Activated T-cell treated with anti-CD3 and anti-CD28 coated beads, Interleukin-2, amount 50 U/mL, for 24 hours (primary cell): ENCODE results near the gene ZFP1.

Experiments
- DNase-seq: peaks from one replicate; pipeline ENCODE4 v3.0.0-alpha.2; 2020
- H3K27ac Mint-ChIP-seq: 2 replicates; pipeline ENCODE4 v1.8.0; 2020; ENCODE audit warnings: mild to moderate bottlenecking, mixed read lengths
- H3K27me3 Mint-ChIP-seq: 2 replicates; pipeline ENCODE4 v1.8.0; 2020; ENCODE audit warnings: mixed read lengths
- H3K36me3 Mint-ChIP-seq: 2 replicates; pipeline ENCODE4 v1.8.0; 2020; ENCODE audit warnings: low read depth, mixed read lengths
- H3K4me1 Mint-ChIP-seq: 2 replicates; pipeline ENCODE4 v1.8.0; 2020; ENCODE audit warnings: low read depth, mixed read lengths
- H3K4me3 Mint-ChIP-seq: 2 replicates; pipeline ENCODE4 v1.8.0; 2020; ENCODE audit warnings: mild to moderate bottlenecking, moderate library complexity, mixed read lengths
- H3K9me3 Mint-ChIP-seq: 2 replicates; pipeline ENCODE4 v1.8.0; 2020; ENCODE audit warnings: mixed read lengths

Gene ZFP1

GRCh38 chr16:75148311-75149195 is at the start of gene ZFP1:
ZFP1 (plus strand) TSS chr16:75148524; CDS start chr16:75152952, 4,428 bp downstream.
- Mint-ChIP-seq H3K9me3 (peaks cover 22% of the 10 kb centered on the region), H3K4me3 (peak within 1 kb of the TSS; percentile 88), H3K27me3 (no peaks in the 10 kb centered on the region), H3K4me1 (peaks cover 44% of the 10 kb centered on the region), H3K27ac (peak within 1 kb of the TSS; percentile 89), H3K36me3 (peaks cover 41% of the 10 kb centered on the region)
- peak; percentile 97 for DNase-seq

DNA sequence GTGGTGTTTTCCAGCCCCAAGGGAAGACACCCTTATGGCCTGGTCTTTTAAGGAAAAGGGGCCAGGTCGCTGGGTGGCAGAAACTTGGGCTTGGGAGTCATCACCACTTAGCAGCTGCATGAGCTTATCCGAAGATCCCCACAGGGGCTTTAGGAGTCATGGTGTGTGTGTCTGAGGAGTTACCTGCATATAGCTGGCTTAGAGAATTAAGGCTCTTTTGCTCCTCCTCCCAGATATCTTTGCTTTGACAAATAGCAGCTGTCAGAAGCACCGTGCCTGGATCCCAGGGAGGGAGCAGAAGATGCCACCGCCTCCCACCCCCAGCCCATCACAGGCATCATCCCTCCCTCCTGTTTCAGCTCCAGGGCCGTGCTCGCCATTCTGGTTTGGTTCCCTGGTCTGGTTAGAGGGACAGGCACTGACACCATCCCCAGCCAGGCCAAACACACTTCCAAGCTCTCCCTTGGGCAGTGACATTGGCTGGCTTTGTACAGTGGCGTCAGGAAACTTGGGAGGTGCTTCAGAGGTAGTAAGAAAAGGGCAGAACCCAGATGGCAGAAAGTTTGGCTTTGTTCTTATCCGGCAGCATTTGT is 49.2 kb upstream of the ZFP1 start:
- no peak for DNase-seq
- peak overlapping the region; percentile 92 for H3K27ac Mint-ChIP-seq
- peaks cover 62% of the 10 kb centered on the region for H3K4me1 Mint-ChIP-seq
- H3K36me3 Mint-ChIP-seq, result peaks cover 20% of the 10 kb centered on the region
- peaks cover 3% of the 10 kb centered on the region for H3K9me3 Mint-ChIP-seq
- H3K27me3 Mint-ChIP-seq, result no peaks in the 10 kb centered on the region
- peak overlapping the region; percentile 63 for H3K4me3 Mint-ChIP-seq

DNA sequence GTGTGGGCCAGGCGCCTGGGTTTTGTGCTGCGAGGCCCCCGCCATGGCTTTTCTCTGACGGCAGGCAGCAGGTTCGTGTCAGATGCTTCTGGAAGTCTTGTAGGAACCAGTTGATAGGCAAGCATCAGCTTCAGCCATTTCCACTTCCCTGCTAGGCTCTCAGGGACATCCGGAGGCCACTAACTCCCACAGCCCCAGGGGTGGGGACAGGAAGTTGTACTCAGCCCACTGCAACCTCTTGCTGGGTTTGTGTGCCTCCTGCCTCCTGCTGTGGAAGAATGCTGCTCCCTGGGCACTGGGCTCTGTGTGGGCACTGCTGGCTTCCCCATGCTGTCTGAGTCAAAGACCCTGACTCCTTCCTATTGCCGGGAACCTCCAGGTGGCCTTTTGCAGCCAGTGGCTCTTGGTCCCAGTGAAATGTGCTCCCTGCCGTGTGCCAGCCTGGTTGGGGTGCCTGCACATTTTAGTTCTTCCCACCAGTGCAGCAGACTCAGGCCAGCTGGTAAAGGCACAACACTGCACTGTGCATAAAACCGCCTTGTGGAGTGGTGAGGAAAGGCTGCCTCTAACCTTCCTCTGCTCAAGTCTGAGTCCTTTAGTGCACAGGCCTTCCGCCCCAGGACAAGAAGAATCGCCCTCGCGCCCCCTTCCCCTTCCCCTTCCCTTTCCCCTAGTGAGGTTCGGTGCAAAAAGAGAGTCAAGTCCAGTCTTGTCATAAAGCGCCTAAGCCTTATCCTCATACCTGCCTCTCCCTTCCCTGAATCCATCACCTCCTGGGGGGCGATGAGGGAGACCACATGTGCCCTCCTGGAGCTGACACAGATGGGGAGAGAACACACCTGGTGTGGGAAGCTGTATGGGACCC is 48.4 kb upstream of the ZFP1 start:
- peaks cover 24% of the 10 kb centered on the region for H3K36me3 Mint-ChIP-seq
- H3K4me3 Mint-ChIP-seq, result peak overlapping the region; percentile 63
- H3K27me3 Mint-ChIP-seq, result no peaks in the 10 kb centered on the region
- H3K27ac Mint-ChIP-seq, result peak overlapping the region; percentile 92
- DNase-seq, result peak; percentile 66
- peaks cover 5% of the 10 kb centered on the region for H3K9me3 Mint-ChIP-seq
- peaks cover 67% of the 10 kb centered on the region for H3K4me1 Mint-ChIP-seq

GRCh38 chr16:75100603-75100990 is 47.7 kb upstream of the ZFP1 start:
- no peak for DNase-seq
- H3K27me3 Mint-ChIP-seq, result no peaks in the 10 kb centered on the region
- peak overlapping the region; percentile 92 for H3K27ac Mint-ChIP-seq
- H3K4me1 Mint-ChIP-seq, result peaks cover 70% of the 10 kb centered on the region
- peaks cover 5% of the 10 kb centered on the region for H3K9me3 Mint-ChIP-seq
- H3K36me3 Mint-ChIP-seq, result peaks cover 27% of the 10 kb centered on the region
- H3K4me3 Mint-ChIP-seq, result no peak overlapping the region

GRCh38 chr16:75101635-75102034 is 46.7 kb upstream of the ZFP1 start:
- no peak for DNase-seq
- Mint-ChIP-seq H3K36me3 (peaks cover 34% of the 10 kb centered on the region), H3K4me3 (no peak overlapping the region), H3K27me3 (no peaks in the 10 kb centered on the region), H3K9me3 (peaks cover 5% of the 10 kb centered on the region), H3K27ac (peak overlapping the region; percentile 6), H3K4me1 (peaks cover 69% of the 10 kb centered on the region)

DNA sequence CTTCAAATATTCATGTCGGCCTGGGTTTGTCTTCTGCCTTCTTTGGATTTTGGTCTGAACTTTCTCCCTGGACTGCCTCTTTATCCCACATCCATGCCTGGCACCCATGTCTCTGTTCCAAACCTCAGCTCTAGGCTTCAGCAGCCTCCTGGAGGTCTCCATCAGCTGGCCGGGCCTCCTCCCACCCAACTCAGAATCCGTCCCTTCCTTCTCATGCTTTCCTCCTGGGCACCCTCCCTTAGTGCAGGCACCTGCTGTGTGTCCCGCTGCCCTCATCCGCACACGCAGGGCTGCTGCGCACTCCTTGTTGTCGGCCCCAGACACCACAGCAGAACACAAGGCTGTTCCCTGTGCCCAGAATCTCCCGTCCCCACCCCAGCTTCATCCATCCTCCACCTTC is 45.7 kb upstream of the ZFP1 start:
- peaks cover 69% of the 10 kb centered on the region for H3K4me1 Mint-ChIP-seq
- peaks cover 36% of the 10 kb centered on the region for H3K36me3 Mint-ChIP-seq
- no peaks in the 10 kb centered on the region for H3K27me3 Mint-ChIP-seq
- DNase-seq, result no peak
- H3K27ac Mint-ChIP-seq, result no peak overlapping the region
- peaks cover 5% of the 10 kb centered on the region for H3K9me3 Mint-ChIP-seq
- H3K4me3 Mint-ChIP-seq, result no peak overlapping the region

GRCh38 chr16:75103994-75104393 is 44.3 kb upstream of the ZFP1 start:
- Mint-ChIP-seq H3K4me3 (no peak overlapping the region), H3K9me3 (peaks cover 5% of the 10 kb centered on the region), H3K36me3 (peaks cover 38% of the 10 kb centered on the region), H3K27ac (no peak overlapping the region), H3K4me1 (peaks cover 67% of the 10 kb centered on the region), H3K27me3 (no peaks in the 10 kb centered on the region)
- no peak for DNase-seq

DNA sequence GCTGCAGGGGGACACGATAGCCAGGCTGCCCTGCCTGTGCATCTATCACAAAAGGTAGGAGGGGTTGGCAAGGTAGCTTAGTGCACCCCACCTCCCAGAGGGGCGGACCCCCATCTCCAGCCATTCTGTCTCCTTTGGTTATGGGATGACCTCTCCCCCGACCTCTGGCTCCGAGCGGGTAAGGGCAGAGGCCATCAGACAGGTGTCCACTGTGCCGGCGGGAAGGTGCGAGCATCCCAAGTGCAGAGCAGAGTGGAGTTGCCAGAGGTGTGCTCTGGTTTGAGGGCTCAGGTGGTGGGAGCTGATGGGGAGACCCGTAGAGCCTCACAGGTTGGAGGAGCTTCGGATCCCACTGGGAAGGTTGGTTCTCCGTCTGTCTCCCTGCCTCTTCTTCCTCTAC is 43.5 kb upstream of the ZFP1 start:
- no peaks in the 10 kb centered on the region for H3K27me3 Mint-ChIP-seq
- no peak for DNase-seq
- H3K4me1 Mint-ChIP-seq, result peaks cover 67% of the 10 kb centered on the region
- H3K27ac Mint-ChIP-seq, result no peak overlapping the region
- peaks cover 5% of the 10 kb centered on the region for H3K9me3 Mint-ChIP-seq
- no peak overlapping the region for H3K4me3 Mint-ChIP-seq
- peaks cover 38% of the 10 kb centered on the region for H3K36me3 Mint-ChIP-seq

DNA sequence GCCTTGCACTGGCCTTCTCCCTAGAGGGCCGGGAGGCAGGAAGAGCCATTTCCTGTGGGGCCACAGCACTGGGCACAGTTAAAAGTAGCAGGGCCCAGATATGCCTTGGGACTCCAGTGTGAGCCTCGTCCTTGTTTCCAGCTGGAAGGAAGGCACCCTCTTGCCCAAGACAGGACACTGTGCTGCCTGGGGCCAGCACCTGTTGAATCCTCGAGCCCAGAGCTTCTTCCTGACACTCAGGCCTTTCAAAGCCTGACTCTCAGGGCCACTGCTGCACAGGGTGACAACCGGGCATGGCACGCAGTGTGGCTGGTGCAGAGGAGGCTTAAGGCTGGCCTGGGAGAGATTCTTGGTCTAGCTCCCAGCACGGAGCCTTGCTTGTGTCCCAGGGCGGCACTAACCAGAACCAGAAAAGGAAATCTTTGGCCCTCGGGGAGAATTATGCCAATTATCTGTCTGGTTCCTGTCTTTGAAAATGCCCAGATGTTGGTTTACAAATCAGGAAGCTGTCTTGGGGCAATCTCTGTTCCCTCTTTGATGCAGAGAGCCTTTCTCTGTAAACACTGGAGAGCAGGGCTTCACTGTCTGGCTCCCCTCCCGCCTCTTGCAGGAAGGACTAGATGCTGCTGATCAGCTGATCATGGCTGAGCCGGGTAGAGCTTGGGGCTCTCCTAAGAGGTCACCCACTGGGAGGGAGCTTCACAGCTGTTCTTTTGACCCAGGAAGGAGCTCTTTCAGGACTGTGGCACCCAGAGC is 42.8 kb upstream of the ZFP1 start:
- Mint-ChIP-seq H3K27ac (no peak overlapping the region), H3K9me3 (peaks cover 5% of the 10 kb centered on the region), H3K4me1 (peaks cover 67% of the 10 kb centered on the region), H3K27me3 (no peaks in the 10 kb centered on the region), H3K4me3 (no peak overlapping the region), H3K36me3 (peaks cover 38% of the 10 kb centered on the region)
- DNase-seq, result no peak

DNA sequence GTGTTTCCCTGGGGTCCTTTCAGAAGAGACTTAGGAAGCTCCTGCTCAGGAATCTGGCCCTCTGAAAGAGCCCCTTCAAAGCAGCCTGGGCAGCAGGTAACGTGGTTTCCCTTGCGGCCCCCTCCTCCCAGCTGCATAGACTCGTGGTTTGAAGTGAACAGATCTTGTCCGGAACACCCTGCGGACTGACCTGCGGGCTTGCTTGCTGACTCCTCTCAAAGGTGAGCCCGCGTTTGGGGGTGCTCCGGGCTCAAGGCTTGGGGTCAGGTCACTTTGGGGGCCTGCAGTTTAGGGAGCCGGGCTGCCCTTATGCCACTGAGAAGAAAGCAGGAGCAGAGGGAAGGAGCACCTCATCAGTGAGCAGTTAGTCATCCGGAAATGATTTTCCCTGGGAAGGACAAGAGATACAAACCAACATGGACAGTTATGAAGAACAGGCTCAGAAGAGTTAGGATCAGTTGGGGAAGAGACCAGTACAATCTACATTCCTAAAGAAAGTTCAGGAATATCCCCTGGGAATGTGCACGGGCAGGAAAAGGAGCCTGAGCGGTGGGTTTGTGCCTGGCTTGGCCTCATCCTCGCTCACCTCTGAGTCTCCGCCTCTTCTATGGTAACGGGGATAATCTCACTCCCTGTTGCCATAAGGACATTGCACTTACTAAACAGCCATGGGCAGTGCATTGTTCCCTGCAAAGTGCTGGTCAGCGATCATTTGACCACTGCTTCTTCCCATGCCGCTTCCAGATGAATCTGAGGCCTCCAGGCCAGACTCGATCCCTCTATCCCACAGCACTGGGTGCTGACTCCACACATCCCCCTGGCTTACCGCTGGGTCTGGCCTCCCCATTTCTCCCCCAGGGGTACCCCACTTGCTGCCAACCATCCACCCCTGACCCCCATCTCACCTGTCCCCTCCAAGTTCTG is 41.7 kb upstream of the ZFP1 start:
- Mint-ChIP-seq H3K27me3 (no peaks in the 10 kb centered on the region), H3K9me3 (peaks cover 5% of the 10 kb centered on the region), H3K27ac (peak overlapping the region; percentile 26), H3K36me3 (peaks cover 38% of the 10 kb centered on the region), H3K4me3 (no peak overlapping the region), H3K4me1 (peaks cover 70% of the 10 kb centered on the region)
- no peak for DNase-seq

DNA sequence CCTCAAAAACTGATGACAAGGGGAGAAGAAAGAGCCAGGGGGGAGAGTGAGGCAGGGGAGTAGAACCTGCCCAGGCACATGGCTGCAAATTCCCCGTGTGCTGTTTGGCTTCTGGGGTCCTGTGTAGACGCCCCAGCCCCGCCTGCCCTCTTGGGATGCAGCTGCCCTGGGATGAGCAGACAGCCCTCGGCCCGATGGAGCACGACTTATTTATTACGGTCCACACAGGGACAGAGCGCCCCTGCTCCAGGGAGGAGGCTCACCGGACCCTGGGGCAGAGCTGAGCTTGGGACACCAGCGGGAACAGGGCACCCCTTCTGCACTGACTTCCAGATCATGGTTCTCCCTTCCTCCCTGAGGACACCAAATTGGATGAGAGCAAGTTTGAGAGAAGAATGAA is 40.8 kb upstream of the ZFP1 start:
- no peak for DNase-seq
- peaks cover 36% of the 10 kb centered on the region for H3K36me3 Mint-ChIP-seq
- H3K27me3 Mint-ChIP-seq, result peaks cover 6% of the 10 kb centered on the region
- H3K4me1 Mint-ChIP-seq, result peaks cover 73% of the 10 kb centered on the region
- H3K4me3 Mint-ChIP-seq, result peak overlapping the region; percentile 51
- H3K27ac Mint-ChIP-seq, result peak overlapping the region; percentile 26
- H3K9me3 Mint-ChIP-seq, result peaks cover 5% of the 10 kb centered on the region

- DNase-seq, result peak; percentile 87
- Mint-ChIP-seq H3K9me3 (peaks cover 3% of the 10 kb centered on the region), H3K27ac (peak overlapping the region; percentile 93), H3K27me3 (peaks cover 16% of the 10 kb centered on the region), H3K4me1 (peaks cover 73% of the 10 kb centered on the region), H3K36me3 (peaks cover 32% of the 10 kb centered on the region), H3K4me3 (peak overlapping the region; percentile 79)
Observed at GRCh38 chr16:75108792-75109731, 39.3 kb upstream of the ZFP1 start.
